Cerebellar cortex (tissue), 1 donor: Measurements from ENCODE around the gene STAM2.
"Not testable (repeated sequence)": the region's sequence is repeated elsewhere in the genome, so short reads cannot be mapped to it uniquely, and the experiment has no call there.

Source experiments
- DNase-seq: peaks from one replicate; pipeline ENCODE4 v3.0.0-alpha.2; 2015; ENCODE audit warnings: low spot score

STAM2 gene

GRCh38 chr2:152106464-152106863 is 69.1 kb downstream of the STAM2 start:
- DNase-seq, result no peak

GRCh38 chr2:152103271-152103670 is 72.3 kb downstream of the STAM2 start:
- no peak for DNase-seq

GRCh38 chr2:152100961-152101360 is 74.6 kb downstream of the STAM2 start:
- DNase-seq, result no peak

- DNase-seq, result peak; percentile 34
Measured at GRCh38 chr2:152099367-152100050, 76.1 kb downstream of the STAM2 start.

GRCh38 chr2:152098496-152099366 is 76.8 kb downstream of the STAM2 start, which contains the start of gene CACNB4:
Gene CACNB4 (minus strand): TSS chr2:152099044.
- DNase-seq, result no peak

GRCh38 chr2:152097801-152098495 is 77.6 kb downstream of the STAM2 start:
- peak; percentile 16 for DNase-seq

GRCh38 chr2:152097290-152097800 is 78.2 kb downstream of the STAM2 start:
- DNase-seq, result peak; percentile 14

- DNase-seq, result no peak
Measured at GRCh38 chr2:152095146-152095545, 80.4 kb downstream of the STAM2 start.

GRCh38 chr2:152094014-152094413 is 81.5 kb downstream of the STAM2 start:
- DNase-seq, result no peak

- peak; percentile 70 for DNase-seq
Measured at GRCh38 chr2:152093464-152093863, 82.1 kb downstream of the STAM2 start.

- no peak for DNase-seq
Measured at GRCh38 chr2:152092095-152092494, 83.5 kb downstream of the STAM2 start.

GRCh38 chr2:152090726-152091125 is 84.8 kb downstream of the STAM2 start:
- DNase-seq, result not testable (repeated sequence)

- no peak for DNase-seq
Measured at GRCh38 chr2:152089238-152089637, 86.3 kb downstream of the STAM2 start.

GRCh38 chr2:152088006-152088405 is 87.6 kb downstream of the STAM2 start:
- DNase-seq, result no peak

GRCh38 chr2:152086231-152086630 is 89.3 kb downstream of the STAM2 start:
- DNase-seq, result no peak

- no peak for DNase-seq
Measured at GRCh38 chr2:152084076-152084475, 91.5 kb downstream of the STAM2 start.

GRCh38 chr2:152083202-152083875 is 92.2 kb downstream of the STAM2 start:
- DNase-seq, result no peak

- DNase-seq, result no peak
Measured at GRCh38 chr2:152078662-152079061, 96.9 kb downstream of the STAM2 start.

GRCh38 chr2:152078023-152078422 is 97.5 kb downstream of the STAM2 start:
- peak; percentile 19 for DNase-seq

- DNase-seq, result peak; percentile 58
Measured at GRCh38 chr2:152075461-152076050, 100.0 kb downstream of the STAM2 start.

GRCh38 chr2:152072011-152072410 is 103.6 kb downstream of the STAM2 start:
- no peak for DNase-seq
